IMR-90 (cell line): ENCODE results near the gene RHOH. TPM values are rescaled to one million over a fixed set of nuclear protein-coding genes. Genes with fewer than 3 reads are reported as not detected.

Source experiments
- ATAC-seq: fragments of 200-7000 bp; cut with Tn5 transposase; 2 replicates; pipeline ENCODE4 v1.9.1; 2020; ENCODE audit warnings: low read depth, mild to moderate bottlenecking, moderate library complexity
- BruUV-seq: library from RNA; stranded (reverse); fragments of 400-500 nt; replicated peaks from 2 replicates; lab custom pipeline; 2021; lab: Mats Ljungman, UMichigan
- CTCF ChIA-PET: fragments of 300-600 bp; formaldehyde crosslinking; extraction: SDS; loops from one replicate; lab custom pipeline; 2021; ENCODE audit warnings: antibody characterized with exemption; lab: Yijun Ruan, JAX
- POLR2A ChIA-PET: fragments of 300-600 bp; sonication (Branson Sonifier 250); formaldehyde crosslinking; loops from one replicate; lab custom pipeline; 2022; ENCODE audit warnings: antibody characterized with exemption; ENCODE audit not compliant: unreplicated experiment; lab: Charles Lee
- DNase-seq: peaks from one replicate; pipeline ENCODE4 v3.0.0; 2013
- H2AFZ ChIP-seq: replicated peaks from 2 replicates; pipeline ENCODE3; 2013; ENCODE audit warnings: low read length, mild to moderate bottlenecking; ENCODE audit not compliant: poor library complexity
- H2AK5ac ChIP-seq: 2 replicates; pipeline ENCODE4 v1.6.1; 2013; ENCODE audit warnings: low read depth, low read length, inconsistent platforms
- H2AK9ac ChIP-seq: replicated peaks from 2 replicates; pipeline ENCODE3; 2013; ENCODE audit warnings: mild to moderate bottlenecking, low read depth, low read length, moderate library complexity; ENCODE audit not compliant: poor library complexity
- H2BK120ac ChIP-seq: 2 replicates; pipeline ENCODE4 v1.6.1; 2013; ENCODE audit warnings: low read depth, low read length, inconsistent platforms
- H2BK15ac ChIP-seq: 3 replicates; pipeline ENCODE4 v1.6.1; 2013; ENCODE audit warnings: low read depth, low read length, inconsistent platforms
- H2BK20ac ChIP-seq: 2 replicates; pipeline ENCODE4 v1.6.1; 2013; ENCODE audit warnings: low read depth, mild to moderate bottlenecking, inconsistent platforms, low read length, moderate library complexity
- H2BK5ac ChIP-seq: 2 replicates; pipeline ENCODE4 v1.6.1; 2013; ENCODE audit warnings: mild to moderate bottlenecking, low read depth, low read length, inconsistent platforms; ENCODE audit not compliant: poor library complexity, severe bottlenecking
- H3K14ac ChIP-seq: replicated peaks from 2 replicates; pipeline ENCODE4 v1.6.1; 2013; ENCODE audit warnings: low read depth, low read length, inconsistent platforms
- H3K18ac ChIP-seq: 2 replicates; pipeline ENCODE4 v1.6.1; 2013; ENCODE audit warnings: low read depth, low read length, control low read depth
- H3K23ac ChIP-seq: 2 replicates; pipeline ENCODE4 v1.6.1; 2013; ENCODE audit warnings: low read depth, low read length, inconsistent platforms
- H3K27ac ChIP-seq: 2 replicates; pipeline ENCODE4 v1.5.1; 2013; ENCODE audit warnings: mild to moderate bottlenecking, control low read depth, low read length; ENCODE audit not compliant: insufficient read depth
- H3K27me3 ChIP-seq: 2 replicates; pipeline ENCODE4 v1.6.1; 2013; ENCODE audit warnings: low read length; ENCODE audit not compliant: control insufficient read depth, insufficient read depth
- H3K36me3 ChIP-seq: 2 replicates; pipeline ENCODE4 v1.6.1; 2013; ENCODE audit warnings: low read length, mixed read lengths; ENCODE audit not compliant: control insufficient read depth, insufficient read depth
- H3K4ac ChIP-seq: 2 replicates; pipeline ENCODE4 v1.6.1; 2013; ENCODE audit warnings: low read depth, low read length, inconsistent platforms
- H3K4me1 ChIP-seq: 2 replicates; pipeline ENCODE4 v1.6.1; 2013; ENCODE audit warnings: low read length, mixed read lengths; ENCODE audit not compliant: control insufficient read depth, insufficient read depth
- H3K4me2 ChIP-seq: 2 replicates; pipeline ENCODE4 v1.6.1; 2013; ENCODE audit warnings: low read depth, mild to moderate bottlenecking, control low read depth, low read length, moderate library complexity
- H3K4me3 ChIP-seq: 2 replicates; pipeline ENCODE4 v1.5.1; 2013; ENCODE audit warnings: low read depth, mild to moderate bottlenecking, control low read depth, low read length, moderate library complexity; ENCODE audit not compliant: insufficient read depth
- H3K56ac ChIP-seq: 2 replicates; pipeline ENCODE4 v1.6.1; 2013; ENCODE audit warnings: low read length, inconsistent platforms; ENCODE audit not compliant: insufficient read depth; ENCODE audit errors: extremely low read depth
- H3K79me1 ChIP-seq, 2 experiments: 2 replicates each; pipeline ENCODE4 v1.6.1; 2013; ENCODE audit warnings: low read length in 2 of 2, inconsistent platforms in 1 of 2, low read depth in 1 of 2
- H3K9ac ChIP-seq: 2 replicates; pipeline ENCODE4 v1.6.1; 2013; ENCODE audit warnings: low read depth, low read length, control low read depth
- H3K9me1 ChIP-seq: 2 replicates; pipeline ENCODE4 v1.6.1; 2013; ENCODE audit warnings: low read length, inconsistent platforms; ENCODE audit not compliant: insufficient read depth
- H3K9me3 ChIP-seq: 2 replicates; pipeline ENCODE4 v1.6.1; 2013; ENCODE audit warnings: low read length; ENCODE audit not compliant: control insufficient read depth, insufficient read depth
- H4K20me1 ChIP-seq: 2 replicates; pipeline ENCODE4 v1.6.1; 2013; ENCODE audit warnings: low read length, inconsistent platforms; ENCODE audit not compliant: insufficient read depth
- H4K5ac ChIP-seq: 2 replicates; pipeline ENCODE4 v1.6.1; 2013; ENCODE audit warnings: mild to moderate bottlenecking, low read depth, low read length, control low read depth
- H4K8ac ChIP-seq, 2 experiments: 2 replicates each; pipeline ENCODE4 v1.6.1; 2013; ENCODE audit warnings: low read depth in 2 of 2, low read length in 2 of 2, control low read depth in 1 of 2, inconsistent platforms in 1 of 2
- H4K91ac ChIP-seq: 2 replicates; pipeline ENCODE4 v1.6.1; 2013; ENCODE audit warnings: low read depth, low read length, inconsistent platforms; ENCODE audit not compliant: insufficient read depth
- BHLHE40 ChIP-seq: fragments of 150-350 bp; IDR thresholded peaks from 2 replicates; pipeline ENCODE4 v1.6.1; 2016; ENCODE audit warnings: mild to moderate bottlenecking, low read depth, low read length
- CHD1 ChIP-seq: IDR thresholded peaks from 2 replicates; pipeline ENCODE4 v1.6.1; 2012; ENCODE audit warnings: low read depth, low read length, improper control_type of control experiment
- MAFK ChIP-seq: IDR thresholded peaks from 2 replicates; pipeline ENCODE4 v1.6.1; 2012; ENCODE audit warnings: low read depth, low read length, improper control_type of control experiment
- MAZ ChIP-seq: IDR thresholded peaks from 2 replicates; pipeline ENCODE4 v1.6.1; 2012; ENCODE audit warnings: low read depth, mild to moderate bottlenecking, low read length, improper control_type of control experiment, moderate library complexity, borderline replicate concordance
- MXI1 ChIP-seq: IDR thresholded peaks from 2 replicates; pipeline ENCODE4 v1.6.1; 2012; ENCODE audit warnings: low read depth, mild to moderate bottlenecking, low read length, moderate library complexity, borderline replicate concordance
- NFE2L2 ChIP-seq: fragments of 150-350 bp; IDR thresholded peaks from 2 replicates; pipeline ENCODE4 v1.6.1; 2016; ENCODE audit warnings: low read depth, mild to moderate bottlenecking, low read length
- RAD21 ChIP-seq: IDR thresholded peaks from 2 replicates; pipeline ENCODE4 v1.6.1; 2012; ENCODE audit warnings: low read length, improper control_type of control experiment
- RFX5 ChIP-seq: IDR thresholded peaks from 2 replicates; pipeline ENCODE4 v1.8.0; 2012; ENCODE audit warnings: low read depth, mild to moderate bottlenecking, low read length, moderate library complexity
- SMC3 ChIP-seq: fragments of 150-350 bp; IDR thresholded peaks from 2 replicates; pipeline ENCODE4 v1.6.1; 2016; ENCODE audit warnings: low read depth, mild to moderate bottlenecking, antibody characterized with exemption, low read length, moderate library complexity
- WGBS, 2 experiments: methylation state at CpG; one replicate each; pipeline versions ENCODE4 v1.1.5 to v1.1.7; 2013; ENCODE audit warnings: missing lambda C conversion rate in 2 of 2; ENCODE audit not compliant: insufficient read length in 1 of 2; ENCODE audit errors: extremely low coverage in 2 of 2; 5-methylcytosine and 5-hydroxymethylcytosine counted together
- dilution Hi-C: fragments of 300-500 bp; cut with HindIII; formaldehyde crosslinking; loops from one replicate; pipeline ENCODE4 v1.14.3; 2018; ENCODE audit warnings: low sequenced_read_pairs; ENCODE audit not compliant: unreplicated experiment
- in situ Hi-C: fragments of 300-500 bp; cut with MboI; formaldehyde crosslinking; loops from 3 replicates; pipeline ENCODE4 v1.14.3; 2019; ENCODE audit warnings: low sequenced_read_pairs, inconsistent platforms, mixed read lengths
- intact Hi-C: fragments of 100-400 bp; cut with micrococcal nuclease; formaldehyde crosslinking; loops from 2 replicates; pipeline ENCODE4 v1.10.0; 2022
- polyA plus RNA-seq, 3 experiments: library from polyadenylated mRNA; depleted of rRNA; stranded (reverse); fragments of >200 nt; gene quantifications; 2 replicates each; pipeline ENCODE4 v1.2.3, GENCODE V29; 2012; ENCODE audit warnings: low replicate concordance in 1 of 3
- total RNA-seq: library from RNA; depleted of rRNA; stranded (reverse); fragments of >200 nt; gene quantifications from 2 replicates; pipeline ENCODE4 v1.2.3, GENCODE V29; 2012
- TF ChIP-seq, protein P1 (sequence below): fragments of 150-350 bp; IDR thresholded peaks from 2 replicates; pipeline ENCODE4 v1.6.1; 2017; ENCODE audit warnings: mild to moderate bottlenecking, antibody characterized with exemption, low read length, low read depth
- TF ChIP-seq, protein P2 (sequence below): fragments of 150-350 bp; IDR thresholded peaks from 2 replicates; pipeline ENCODE4 v1.6.1; 2016; ENCODE audit warnings: low read depth, mild to moderate bottlenecking, low read length, moderate library complexity, borderline replicate concordance
- TF ChIP-seq, protein P3 (sequence below): conservative IDR thresholded peaks from 2 replicates; pipeline ENCODE4 v1.5.1; 2012; ENCODE audit warnings: mild to moderate bottlenecking, low read depth, low read length, improper control_type of control experiment

RHOH gene
- total and polyA plus RNA-seq, 2 of the 4 experiments (the other 2 are of a cell fraction): not detected

DNA sequence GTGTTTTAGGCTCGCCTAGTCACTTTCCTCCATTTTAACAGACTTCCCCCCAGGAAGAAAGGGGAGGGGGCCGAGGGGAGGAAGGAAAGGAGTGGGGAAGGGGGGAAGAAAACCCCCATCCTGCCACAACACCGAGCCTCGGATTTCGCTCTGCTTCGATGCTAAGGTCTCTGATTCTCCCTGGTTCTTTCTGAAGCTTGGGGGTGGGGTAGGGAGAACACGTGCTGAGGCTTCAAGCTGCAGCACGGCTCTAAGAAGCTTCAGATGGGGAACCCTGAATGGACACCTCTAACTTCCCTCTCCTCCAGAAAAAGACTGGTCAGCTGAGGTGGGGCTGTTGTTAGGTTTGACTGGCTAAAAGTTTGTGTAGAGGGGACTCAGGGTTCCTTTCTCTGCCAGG lies 61.8 kb downstream of the RHOH start:
- BruUV-seq: no TSS peak
- dilution Hi-C loops: no loop called here
- intact Hi-C loops: no loop called here

More for the DNA sequence above, 61.8 kb downstream of the RHOH start:
- Histone ChIP-seq H4K20me1 (peaks cover 6% of the 10 kb centered on the region; the same call in 1 of the 2 replicates), H3K79me1 (no peaks in the 10 kb centered on the region), H3K9me3 (no peaks in the 10 kb centered on the region), H3K36me3 (no peaks in the 10 kb centered on the region), H3K56ac (no peak overlapping the region), H3K27ac (no peak overlapping the region), H3K4ac (no peak overlapping the region), H3K4me3 (no peak overlapping the region), H3K4me1 (peaks cover 9% of the 10 kb centered on the region), H4K5ac (no peak overlapping the region), H3K14ac (no peak overlapping the region), H2BK5ac (no peak overlapping the region), H3K9ac (no peak overlapping the region), H2BK120ac (no peak overlapping the region), H2BK15ac (no peak overlapping the region), H3K27me3 (peaks cover 5% of the 10 kb centered on the region), H4K91ac (no peak overlapping the region), H3K18ac (no peak overlapping the region), H2AK9ac (no peak overlapping the region), H3K4me2 (no peak overlapping the region), H2AFZ (no peak overlapping the region), H3K23ac (no peak overlapping the region), H2BK20ac (no peak overlapping the region), H3K9me1 (peaks cover 6% of the 10 kb centered on the region), H4K8ac (no peak overlapping the region), H2AK5ac (no peak overlapping the region)
- WGBS, 2 experiments: no CpG with 5 or more reads among the region's 8 CpGs
- CTCF ChIA-PET: no interaction called here
- no peak for ATAC-seq
- TF ChIP-seq, protein P1, sequence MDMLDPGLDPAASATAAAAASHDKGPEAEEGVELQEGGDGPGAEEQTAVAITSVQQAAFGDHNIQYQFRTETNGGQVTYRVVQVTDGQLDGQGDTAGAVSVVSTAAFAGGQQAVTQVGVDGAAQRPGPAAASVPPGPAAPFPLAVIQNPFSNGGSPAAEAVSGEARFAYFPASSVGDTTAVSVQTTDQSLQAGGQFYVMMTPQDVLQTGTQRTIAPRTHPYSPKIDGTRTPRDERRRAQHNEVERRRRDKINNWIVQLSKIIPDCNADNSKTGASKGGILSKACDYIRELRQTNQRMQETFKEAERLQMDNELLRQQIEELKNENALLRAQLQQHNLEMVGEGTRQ: no peak
- TF ChIP-seq MAFK: no peak
- no peak for TF ChIP-seq CHD1
- TF ChIP-seq BHLHE40: no peak
- TF ChIP-seq, protein P2, sequence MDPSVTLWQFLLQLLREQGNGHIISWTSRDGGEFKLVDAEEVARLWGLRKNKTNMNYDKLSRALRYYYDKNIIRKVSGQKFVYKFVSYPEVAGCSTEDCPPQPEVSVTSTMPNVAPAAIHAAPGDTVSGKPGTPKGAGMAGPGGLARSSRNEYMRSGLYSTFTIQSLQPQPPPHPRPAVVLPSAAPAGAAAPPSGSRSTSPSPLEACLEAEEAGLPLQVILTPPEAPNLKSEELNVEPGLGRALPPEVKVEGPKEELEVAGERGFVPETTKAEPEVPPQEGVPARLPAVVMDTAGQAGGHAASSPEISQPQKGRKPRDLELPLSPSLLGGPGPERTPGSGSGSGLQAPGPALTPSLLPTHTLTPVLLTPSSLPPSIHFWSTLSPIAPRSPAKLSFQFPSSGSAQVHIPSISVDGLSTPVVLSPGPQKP: no peak
- no peak for TF ChIP-seq RFX5
- no peak for TF ChIP-seq MAZ
- TF ChIP-seq MXI1: no peak
- no peak for TF ChIP-seq RAD21
- no peak for TF ChIP-seq SMC3
- TF ChIP-seq NFE2L2: no peak
- TF ChIP-seq, protein P3, sequence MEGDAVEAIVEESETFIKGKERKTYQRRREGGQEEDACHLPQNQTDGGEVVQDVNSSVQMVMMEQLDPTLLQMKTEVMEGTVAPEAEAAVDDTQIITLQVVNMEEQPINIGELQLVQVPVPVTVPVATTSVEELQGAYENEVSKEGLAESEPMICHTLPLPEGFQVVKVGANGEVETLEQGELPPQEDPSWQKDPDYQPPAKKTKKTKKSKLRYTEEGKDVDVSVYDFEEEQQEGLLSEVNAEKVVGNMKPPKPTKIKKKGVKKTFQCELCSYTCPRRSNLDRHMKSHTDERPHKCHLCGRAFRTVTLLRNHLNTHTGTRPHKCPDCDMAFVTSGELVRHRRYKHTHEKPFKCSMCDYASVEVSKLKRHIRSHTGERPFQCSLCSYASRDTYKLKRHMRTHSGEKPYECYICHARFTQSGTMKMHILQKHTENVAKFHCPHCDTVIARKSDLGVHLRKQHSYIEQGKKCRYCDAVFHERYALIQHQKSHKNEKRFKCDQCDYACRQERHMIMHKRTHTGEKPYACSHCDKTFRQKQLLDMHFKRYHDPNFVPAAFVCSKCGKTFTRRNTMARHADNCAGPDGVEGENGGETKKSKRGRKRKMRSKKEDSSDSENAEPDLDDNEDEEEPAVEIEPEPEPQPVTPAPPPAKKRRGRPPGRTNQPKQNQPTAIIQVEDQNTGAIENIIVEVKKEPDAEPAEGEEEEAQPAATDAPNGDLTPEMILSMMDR: no peak
- no peak for DNase-seq
- POLR2A ChIA-PET: interaction anchor here (0.6 kb wide), 1 partner anchor 9 kb away, joined by 7 read pairs; no protein-coding TSS in a partner anchor
- in situ Hi-C loops: no loop called here
